ENCODE measurements around the gene NR2F2.

GRCh38 chr15:96353930-96354730, 23.6 kb downstream of the NR2F2 start:
- TF ChIP-seq EZH2 (IDR thresholded peaks at IDR 0.05; ENCODE audit: low read depth) (no peak), CTCF (conservative IDR thresholded peaks at IDR 0.05) (no peak)
